MG63 (cell line): Measurements from ENCODE around the gene YWHAB. TPM values are rescaled to one million over a fixed set of nuclear protein-coding genes. Genes with fewer than 3 reads are reported as not detected.
A peak's percentile ranks its signal among the peaks of the same experiment; 100 is the strongest.
"Not testable (repeated sequence)": the region's sequence is repeated elsewhere in the genome, so short reads cannot be mapped to it uniquely, and the experiment has no call there.

Experiments
- DNase-seq: peaks from one replicate; pipeline ENCODE4 v3.0.0-alpha.2; 2020
- H3K27me3 ChIP-seq: fragments of 250-450 bp; sonication (Bioruptor Pico); 2 replicates; pipeline ENCODE4 v1.5.1; 2020; ENCODE audit warnings: mild to moderate bottlenecking, moderate library complexity
- H3K36me3 ChIP-seq: fragments of 250-450 bp; sonication (Bioruptor Pico); 2 replicates; pipeline ENCODE4 v1.5.1; 2020; ENCODE audit warnings: mild to moderate bottlenecking, moderate library complexity
- H3K4me3 ChIP-seq: fragments of 250-450 bp; sonication (Bioruptor Pico); 2 replicates; pipeline ENCODE4 v1.5.1; 2020; ENCODE audit warnings: mild to moderate bottlenecking, moderate library complexity
- H3K9me3 ChIP-seq: fragments of 250-450 bp; sonication (Bioruptor Pico); 2 replicates; pipeline ENCODE4 v1.5.1; 2020; ENCODE audit warnings: mild to moderate bottlenecking, moderate library complexity
- total RNA-seq: library from RNA; depleted of rRNA; stranded (reverse); fragments of >200 nt; shearing (Covaris generic); gene quantifications from 2 replicates; pipeline ENCODE4 v1.2.3, GENCODE V29; 2014; ENCODE audit warnings: low replicate concordance

YWHAB gene
- total RNA-seq, 1 experiment from 2014 or later = 125 TPM

GRCh38 chr20:44861531-44862006 is 23.9 kb upstream of the YWHAB start:
- Histone ChIP-seq H3K9me3 (no peaks in the 10 kb centered on the region; the same call in none of the 2 replicates), H3K4me3 (no peak overlapping the region), H3K27me3 (no peaks in the 10 kb centered on the region), H3K36me3 (no peaks in the 10 kb centered on the region)
- peak; percentile 98 for DNase-seq

DNA sequence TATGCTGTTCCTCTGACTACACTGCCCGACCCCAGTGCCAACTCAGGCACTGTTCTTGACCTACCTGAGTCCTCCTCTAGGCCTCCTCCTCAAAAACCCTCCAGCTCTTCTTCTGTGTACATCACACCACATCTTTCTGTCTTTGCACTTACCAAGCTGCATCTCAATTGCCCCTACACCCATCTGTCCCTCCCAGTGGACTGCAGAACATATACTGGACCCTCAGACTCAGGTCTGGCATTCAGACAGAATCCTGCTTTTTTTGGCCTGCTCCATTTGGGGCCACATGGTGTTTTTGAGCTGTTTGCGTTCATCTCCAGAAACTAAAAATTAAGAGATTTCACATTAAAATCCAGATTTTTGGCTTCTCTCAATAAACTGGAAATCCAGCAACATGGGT is 23.2 kb upstream of the YWHAB start:
- no peaks in the 10 kb centered on the region for H3K36me3 ChIP-seq
- peak; percentile 16 for DNase-seq
- H3K4me3 ChIP-seq = no peak overlapping the region
- H3K9me3 ChIP-seq = no peaks in the 10 kb centered on the region; the same call in none of the 2 replicates
- no peaks in the 10 kb centered on the region for H3K27me3 ChIP-seq

DNA sequence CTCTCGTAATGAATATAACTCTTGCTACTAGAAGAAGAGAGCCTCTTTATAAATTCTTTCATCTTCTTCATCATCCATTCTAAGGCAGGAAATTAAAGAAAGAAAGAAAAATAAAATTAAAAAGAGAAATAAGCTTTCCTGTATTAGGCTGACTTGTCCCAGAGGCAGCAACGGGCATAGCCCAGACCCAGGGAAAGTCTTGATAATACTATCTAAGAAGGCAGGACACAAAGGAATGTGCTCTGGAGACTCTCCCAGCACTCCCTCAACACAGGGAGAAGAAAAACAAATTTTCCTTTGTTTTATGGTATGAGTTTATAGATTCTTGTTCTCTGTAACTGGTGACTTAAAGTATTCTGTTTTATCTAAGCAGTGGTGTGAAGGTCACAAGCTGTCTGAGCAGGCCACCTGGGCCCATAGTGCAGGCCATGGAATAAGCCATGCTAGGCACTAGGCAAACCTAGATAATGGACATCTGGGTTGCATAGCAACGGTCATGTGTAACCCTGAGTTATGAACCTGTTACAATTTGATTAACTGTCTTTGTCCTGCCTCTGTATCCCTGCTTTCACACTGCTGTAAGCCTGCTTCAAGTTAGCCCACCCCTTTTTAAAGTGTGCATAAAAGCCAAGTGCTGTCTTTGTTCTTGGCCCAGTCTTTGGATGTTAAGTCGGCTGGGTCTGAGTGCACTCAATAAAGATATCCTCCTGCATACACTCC is 22.0 kb upstream of the YWHAB start:
- not testable (repeated sequence) for H3K9me3 ChIP-seq, H3K27me3 ChIP-seq, DNase-seq, H3K36me3 ChIP-seq, H3K4me3 ChIP-seq

DNA sequence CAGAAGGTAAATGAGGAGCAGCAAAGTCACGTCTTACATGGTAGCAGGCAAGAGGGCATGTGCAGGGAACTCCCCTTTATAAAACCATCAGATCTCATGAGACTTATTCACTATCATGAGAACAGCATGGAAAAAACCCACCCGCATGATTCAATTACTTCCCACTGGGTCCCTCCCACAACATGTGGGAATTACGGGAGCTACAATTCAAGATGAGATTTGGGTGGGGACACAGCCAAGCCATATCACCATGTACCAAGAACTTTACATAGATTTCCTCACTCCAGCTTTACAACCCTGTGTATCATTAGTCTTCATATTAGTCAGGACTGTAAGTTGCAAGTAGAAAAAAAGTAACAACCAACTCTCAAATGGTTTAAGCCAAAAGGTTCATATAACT is 21.0 kb upstream of the YWHAB start:
- not testable (repeated sequence) for H3K4me3 ChIP-seq, H3K9me3 ChIP-seq, DNase-seq, H3K36me3 ChIP-seq
- peaks cover 11% of the 10 kb centered on the region for H3K27me3 ChIP-seq

GRCh38 chr20:44866703-44867335 is 18.7 kb upstream of the YWHAB start:
- H3K27me3 ChIP-seq = peaks cover 13% of the 10 kb centered on the region
- no peaks in the 10 kb centered on the region for H3K36me3 ChIP-seq
- DNase-seq = no peak
- no peak overlapping the region for H3K4me3 ChIP-seq
- no peaks in the 10 kb centered on the region for H3K9me3 ChIP-seq

- H3K9me3 ChIP-seq = no peaks in the 10 kb centered on the region
- no peak for DNase-seq
- no peak overlapping the region for H3K4me3 ChIP-seq
- H3K27me3 ChIP-seq = peaks cover 13% of the 10 kb centered on the region
- H3K36me3 ChIP-seq = no peaks in the 10 kb centered on the region
These were observed 16.0 kb upstream of the YWHAB start for GRCh38 chr20:44869471-44869870.

GRCh38 chr20:44882360-44882759 is 3.1 kb upstream of the YWHAB start:
- not testable (repeated sequence) for DNase-seq

GRCh38 chr20:44883214-44883902 is 2.1 kb upstream of the YWHAB start:
- no peak overlapping the region for H3K4me3 ChIP-seq
- DNase-seq = no peak
- peaks cover 15% of the 10 kb centered on the region for H3K36me3 ChIP-seq
- H3K9me3 ChIP-seq = no peaks in the 10 kb centered on the region
- H3K27me3 ChIP-seq = no peaks in the 10 kb centered on the region

More at GRCh38 chr20:44882360-44882759, 3.1 kb upstream of the YWHAB start:
- not testable (repeated sequence) for H3K36me3 ChIP-seq, H3K4me3 ChIP-seq, H3K27me3 ChIP-seq, H3K9me3 ChIP-seq

DNA sequence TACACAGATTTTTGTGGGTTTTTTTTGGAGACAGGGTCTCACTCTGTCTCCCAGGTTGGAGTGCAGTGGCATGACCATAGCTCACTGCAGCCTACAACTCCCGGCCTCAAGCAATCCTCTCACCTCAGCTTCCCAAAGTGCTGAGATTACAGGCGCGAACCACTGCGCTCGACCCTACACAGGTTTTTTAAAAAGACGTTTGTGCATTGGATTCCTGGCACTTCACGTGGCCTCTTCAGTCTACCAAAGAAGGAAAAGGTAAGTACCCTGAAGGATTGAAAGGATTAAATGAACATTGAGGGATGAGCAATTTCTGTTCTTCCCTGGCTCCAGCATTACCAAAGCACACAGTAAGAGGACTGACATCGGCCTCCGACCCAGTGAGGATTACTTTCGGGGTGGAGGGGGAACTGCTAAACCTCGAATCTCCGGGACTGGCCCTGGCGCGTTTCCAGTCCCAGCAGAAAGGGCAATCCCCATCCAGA is 556 bp upstream of the YWHAB start:
- no peaks in the 10 kb centered on the region for H3K9me3 ChIP-seq
- DNase-seq = no peak
- H3K36me3 ChIP-seq = peaks cover 31% of the 10 kb centered on the region
- H3K4me3 ChIP-seq = peak overlapping the region; percentile 77
- no peaks in the 10 kb centered on the region for H3K27me3 ChIP-seq

- Histone ChIP-seq H3K4me3 (peak overlapping the region; percentile 77), H3K9me3 (no peaks in the 10 kb centered on the region), H3K36me3 (peaks cover 38% of the 10 kb centered on the region), H3K27me3 (no peaks in the 10 kb centered on the region)
- DNase-seq = no peak
These were observed 754 bp downstream of the YWHAB start for GRCh38 chr20:44886266-44886651.

DNA sequence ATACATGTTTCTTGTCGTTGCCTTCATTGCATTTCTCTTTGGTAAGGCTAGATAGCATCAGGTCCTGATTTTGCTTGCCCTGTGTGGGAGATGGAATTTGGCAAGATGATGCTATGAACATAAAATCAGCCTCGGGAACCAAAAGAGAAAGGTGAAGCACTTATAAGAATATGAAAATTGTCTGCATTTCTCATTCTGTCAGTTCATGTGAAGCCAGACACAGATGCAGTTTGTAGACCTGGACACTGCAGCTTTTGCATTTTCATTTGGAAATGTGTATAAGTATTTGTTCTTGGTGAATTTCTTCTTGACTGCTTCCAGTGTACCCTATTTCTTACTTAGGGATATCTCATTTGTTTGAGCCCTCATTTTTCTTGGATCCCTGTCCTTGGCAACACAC is 1.3 kb downstream of the YWHAB start:
- no peaks in the 10 kb centered on the region for H3K27me3 ChIP-seq
- peak overlapping the region; percentile 77 for H3K4me3 ChIP-seq
- H3K9me3 ChIP-seq = no peaks in the 10 kb centered on the region
- no peak for DNase-seq
- H3K36me3 ChIP-seq = peaks cover 44% of the 10 kb centered on the region

- peaks cover 50% of the 10 kb centered on the region for H3K36me3 ChIP-seq
- peak overlapping the region; percentile 77 for H3K4me3 ChIP-seq
- no peaks in the 10 kb centered on the region for H3K9me3 ChIP-seq
- H3K27me3 ChIP-seq = no peaks in the 10 kb centered on the region
- DNase-seq = no peak
These were observed 2.0 kb downstream of the YWHAB start for GRCh38 chr20:44887466-44887865.

DNA sequence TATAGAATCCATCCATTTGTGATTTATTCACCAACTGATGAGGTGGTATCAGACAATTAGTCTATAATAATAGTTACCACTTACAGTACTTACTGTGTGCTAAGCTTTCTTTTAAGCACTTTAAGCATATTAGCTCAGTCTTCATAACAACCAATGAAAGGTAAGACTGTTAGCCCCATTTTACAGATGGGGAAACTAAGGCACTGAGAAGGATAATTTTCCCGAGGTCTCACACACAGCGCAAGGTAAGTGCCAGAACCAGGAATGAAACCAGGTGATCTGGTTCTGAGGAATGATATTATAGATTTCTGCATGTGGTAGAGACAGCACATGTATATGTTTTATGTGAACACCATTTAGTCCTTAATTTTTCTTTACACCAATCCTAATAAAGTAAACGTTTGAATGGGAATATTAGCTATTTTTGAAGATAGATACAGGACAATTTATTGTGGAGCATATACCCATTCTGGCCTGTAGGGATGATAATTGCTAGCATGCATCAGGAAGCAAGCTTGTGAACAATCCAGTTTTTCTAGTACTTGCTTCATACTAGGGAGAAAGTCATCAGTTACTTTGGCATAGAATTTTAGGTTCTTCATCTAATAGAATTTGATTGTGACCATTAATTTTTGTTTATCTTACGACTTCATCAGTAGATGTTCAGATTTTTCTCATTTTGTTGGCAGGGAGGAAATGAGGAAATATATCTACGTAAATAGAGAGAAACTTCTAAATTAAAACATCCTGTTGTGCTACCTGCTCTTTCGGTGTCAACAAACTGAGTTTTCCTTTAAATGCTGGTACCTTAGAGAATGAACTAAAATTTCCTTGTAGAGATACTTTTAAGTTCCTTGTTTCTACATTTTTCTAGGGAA is 3.0 kb downstream of the YWHAB start:
- no peaks in the 10 kb centered on the region for H3K9me3 ChIP-seq
- no peaks in the 10 kb centered on the region for H3K27me3 ChIP-seq
- DNase-seq = no peak
- peaks cover 55% of the 10 kb centered on the region for H3K36me3 ChIP-seq
- no peak overlapping the region for H3K4me3 ChIP-seq

DNA sequence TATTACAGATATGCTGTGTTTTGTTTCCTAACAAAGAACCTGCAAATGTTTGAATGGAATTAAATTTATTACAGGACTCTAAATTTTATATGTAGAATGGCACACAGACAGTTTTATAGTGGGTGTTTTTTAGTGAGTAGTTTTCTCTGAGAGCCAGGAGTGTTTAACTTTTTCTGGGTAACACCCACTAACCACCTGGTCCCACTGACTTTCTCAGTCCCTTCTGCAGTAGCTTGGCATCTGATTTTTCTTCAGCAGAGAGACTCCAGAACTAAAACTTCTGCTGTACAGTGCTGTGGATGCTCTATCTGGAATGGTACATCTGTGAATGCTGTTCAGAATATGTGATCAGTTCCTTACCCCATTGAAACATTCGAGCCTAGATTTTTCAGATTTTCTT is 6.3 kb downstream of the YWHAB start:
- no peak for DNase-seq
- Histone ChIP-seq H3K36me3 (peaks cover 77% of the 10 kb centered on the region), H3K27me3 (no peaks in the 10 kb centered on the region), H3K9me3 (no peaks in the 10 kb centered on the region), H3K4me3 (no peak overlapping the region)

DNA sequence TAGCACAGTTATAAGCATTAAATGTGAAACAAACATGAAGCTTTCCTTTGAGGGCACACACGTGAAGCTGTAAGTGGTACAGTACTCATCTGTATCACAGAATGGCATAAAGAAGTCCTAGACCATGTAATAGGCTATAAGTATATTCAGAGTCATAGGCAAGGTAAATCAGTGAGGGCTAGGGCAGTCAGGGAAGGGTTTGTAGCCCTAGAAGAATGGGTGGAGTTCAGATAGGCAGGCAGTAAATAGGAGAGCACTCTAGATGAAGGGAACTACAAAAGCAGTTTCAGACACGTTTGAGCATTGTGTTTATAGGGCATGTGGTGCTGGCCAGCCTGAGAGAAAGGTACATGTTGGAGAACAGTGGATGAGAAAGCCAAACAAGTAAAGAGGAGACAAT is 9.5 kb downstream of the YWHAB start:
- no peaks in the 10 kb centered on the region for H3K27me3 ChIP-seq
- no peak for DNase-seq
- no peak overlapping the region for H3K4me3 ChIP-seq
- peaks cover 50% of the 10 kb centered on the region for H3K36me3 ChIP-seq
- H3K9me3 ChIP-seq = no peaks in the 10 kb centered on the region

DNA sequence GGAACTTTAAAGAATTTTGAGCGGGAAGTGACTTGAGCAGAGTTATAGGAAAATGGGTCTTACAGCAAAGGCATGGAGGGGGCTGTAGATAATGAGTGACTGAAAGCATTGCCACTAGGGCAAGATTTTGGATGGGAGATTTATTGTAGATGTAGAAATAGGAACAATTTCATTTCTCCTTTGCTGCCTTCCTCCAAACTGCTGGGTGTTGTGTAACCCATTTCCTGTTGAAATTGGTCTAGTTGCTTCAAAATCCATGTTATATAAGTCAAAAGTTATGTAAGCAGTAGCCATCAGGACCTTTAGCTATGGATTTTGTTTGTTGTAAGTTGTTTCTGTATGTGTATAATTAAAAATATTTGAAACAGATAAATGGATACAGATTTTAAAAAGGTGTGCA is 11.1 kb downstream of the YWHAB start:
- H3K36me3 ChIP-seq = peaks cover 44% of the 10 kb centered on the region
- DNase-seq = no peak
- no peaks in the 10 kb centered on the region for H3K9me3 ChIP-seq
- H3K4me3 ChIP-seq = no peak overlapping the region
- H3K27me3 ChIP-seq = no peaks in the 10 kb centered on the region
